ENCODE results near the gene MAGI2. TPM values are rescaled to one million over a fixed set of nuclear protein-coding genes. Genes with fewer than 3 reads are reported as not detected.
A peak's percentile ranks its signal among the peaks of the same experiment; 100 is the strongest.

Gene MAGI2
- total RNA-seq, 1 experiment from 2014 or later = 14.3 TPM

- no peak overlapping the region for H2AFZ ChIP-seq (ENCODE audit: low read length)
- H3K4ac ChIP-seq (ENCODE audit: low read depth, low read length) = no peak overlapping the region
- H4K20me1 ChIP-seq (ENCODE audit: control insufficient read depth, insufficient read depth, insufficient read length) = no peaks in the 10 kb centered on the region
- no peaks in the 10 kb centered on the region for H3K27me3 ChIP-seq (ENCODE audit: insufficient read depth, low read length)
- no CpG with 5 or more reads among the region's 11 CpGs for WGBS (ENCODE audit: extremely low coverage, insufficient read length, low lambda C conversion rate)
- H3K14ac ChIP-seq (ENCODE audit: insufficient read depth, low read length) = no peak overlapping the region
- H2BK20ac ChIP-seq (ENCODE audit: low read depth, low read length, poor library complexity, severe bottlenecking) = no peak overlapping the region
- TF ChIP-seq CTCF (conservative IDR thresholded peaks at IDR 0.05) = no peak
- H3K9me3 Mint-ChIP-seq = no peaks in the 10 kb centered on the region
- peak overlapping the region in 1 of 3 experiments; percentile 69; a peak in 1 of 7 replicates for H3K27ac Mint-ChIP-seq
- DNase-seq = no peak
- no peak overlapping the region for H4K5ac ChIP-seq (ENCODE audit: insufficient read length, low read depth, low read length)
- no peak overlapping the region for H4K91ac ChIP-seq (ENCODE audit: insufficient read length, low read depth, low read length)
- H3K79me2 ChIP-seq (ENCODE audit: insufficient read depth, low read length) = no peaks in the 10 kb centered on the region
- H3K56ac ChIP-seq (ENCODE audit: insufficient read length, low read depth, low read length) = no peak overlapping the region
- H4K8ac ChIP-seq (replicated peaks; ENCODE audit: insufficient read length, low read depth, low read length) = no peak overlapping the region
- H3K23me2 ChIP-seq (ENCODE audit: insufficient read length, low read depth, low read length, poor library complexity, severe bottlenecking) = no peaks in the 10 kb centered on the region
- H3K4me3 Mint-ChIP-seq = no peak overlapping the region
- H3K4me2 ChIP-seq (ENCODE audit: insufficient read depth, insufficient read length, low read length) = no peak overlapping the region
- no peak overlapping the region for H3K23ac ChIP-seq (ENCODE audit: insufficient read length, low read depth, low read length)
- H2BK12ac ChIP-seq (ENCODE audit: insufficient read length, low read depth, low read length) = no peak overlapping the region
- no peak overlapping the region for H3K27ac ChIP-seq (ENCODE audit: insufficient read length, low read depth, low read length)
- H3K9ac ChIP-seq (ENCODE audit: extremely low read depth, insufficient read length, low read length) = no peak overlapping the region
- no peak overlapping the region for H2BK5ac ChIP-seq (ENCODE audit: insufficient read length, low read length)
- peaks cover 2% of the 10 kb centered on the region; the same call in 1 of the 2 replicates for H3K4me1 ChIP-seq (ENCODE audit: insufficient read depth, low read length)
- peaks cover 14 to 15% of the 10 kb centered on the region in 2 experiments; a peak in 3 of 4 replicates for H3K4me1 Mint-ChIP-seq
- no peak overlapping the region for H3K18ac ChIP-seq (ENCODE audit: insufficient read length, low read depth, low read length)
- H3K36me3 Mint-ChIP-seq (ENCODE audit: insufficient read depth in 1 of 3, low read depth in 3 of 3) = peaks cover 0 to 1% (median 0%) of the 10 kb centered on the region in 3 experiments; a peak in 1 of 7 replicates
- no peak overlapping the region for H3T11ph ChIP-seq (ENCODE audit: low read length)
- no peak overlapping the region for H2AK5ac ChIP-seq (ENCODE audit: insufficient read length, low read length)
- H3K9me3 ChIP-seq (ENCODE audit: control insufficient read depth, low read depth, low read length) = no peaks in the 10 kb centered on the region
- no peak overlapping the region for H2BK120ac ChIP-seq (ENCODE audit: low read depth, low read length, poor library complexity, severe bottlenecking)
- H2BK15ac ChIP-seq (ENCODE audit: low read depth, low read length) = no peak overlapping the region
- no peaks in the 10 kb centered on the region for H3K27me3 Mint-ChIP-seq (ENCODE audit: low read depth)
- H3K79me1 ChIP-seq (ENCODE audit: insufficient read depth, low read depth, low read length, poor library complexity, severe bottlenecking) = no peaks in the 10 kb centered on the region
Observed at GRCh38 chr7:78134774-78135173, 1318.7 kb downstream of the MAGI2 start.
